ENCODE results near the gene TBC1D3G. TPM values are rescaled to one million over a fixed set of nuclear protein-coding genes. Genes with fewer than 3 reads are reported as not detected.
"Not testable (repeated sequence)": the region's sequence is repeated elsewhere in the genome, so short reads cannot be mapped to it uniquely, and the experiment has no call there.

Gene TBC1D3G
- total RNA-seq, result not detected
- polyA plus RNA-seq, result not detected

DNA sequence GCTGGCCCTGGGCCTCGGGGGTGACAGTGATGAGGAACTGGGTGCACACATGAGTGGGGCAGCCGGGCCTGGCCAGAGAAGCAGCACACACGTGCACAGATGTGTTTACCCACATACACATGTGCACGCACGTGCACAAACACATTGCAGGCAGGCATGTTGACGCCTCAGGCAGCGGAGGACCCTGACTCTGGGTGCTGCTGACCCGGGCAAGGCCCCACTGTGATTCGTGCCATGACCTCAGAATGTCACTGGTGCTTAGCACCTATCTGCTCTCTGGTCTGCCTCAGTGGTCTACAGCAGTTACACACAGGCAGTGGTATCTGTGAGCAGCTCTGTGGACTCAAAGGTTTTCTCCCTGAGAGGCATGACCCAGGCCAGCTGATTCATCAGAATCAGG is at the start of gene TBC1D3G:
TSS of gene TBC1D3G (plus strand) at position 301 of the 400 bp plus-strand sequence. CDS start 1,528 bp downstream, outside the sequence.
- H3K4me1 ChIP-seq (ENCODE audit: insufficient read depth, low read length); H3K27ac Mint-ChIP-seq; H3K27ac ChIP-seq (ENCODE audit: low read depth, low read length); DNase-seq; POLR2A ChIA-PET; H3K9me3 ChIP-seq (ENCODE audit: low read length); H3K36me3 ChIP-seq (ENCODE audit: insufficient read depth, low read length); H3K9me3 Mint-ChIP-seq; H3K4me1 Mint-ChIP-seq; H3K27me3 ChIP-seq (ENCODE audit: insufficient read depth, low read length, poor library complexity, severe bottlenecking); H3K36me3 Mint-ChIP-seq; CTCF ChIA-PET; H3K4me3 ChIP-seq (ENCODE audit: low read length); H3K27me3 Mint-ChIP-seq; H3K4me3 Mint-ChIP-seq: not testable (repeated sequence)

GRCh38 chr17:36283256-36283655 is 40.4 kb upstream of the TBC1D3G start:
- H3K4me1 Mint-ChIP-seq; H3K9me3 Mint-ChIP-seq; H3K4me1 ChIP-seq (ENCODE audit: insufficient read depth, low read length); H3K27me3 ChIP-seq (ENCODE audit: insufficient read depth, low read length, poor library complexity, severe bottlenecking); H3K36me3 ChIP-seq (ENCODE audit: insufficient read depth, low read length); H3K27ac ChIP-seq (ENCODE audit: low read depth, low read length); H3K36me3 Mint-ChIP-seq; H3K27ac Mint-ChIP-seq; H3K4me3 Mint-ChIP-seq; CTCF ChIA-PET; POLR2A ChIA-PET; DNase-seq; H3K9me3 ChIP-seq (ENCODE audit: low read length); H3K4me3 ChIP-seq (ENCODE audit: low read length); H3K27me3 Mint-ChIP-seq: not testable (repeated sequence)

DNA sequence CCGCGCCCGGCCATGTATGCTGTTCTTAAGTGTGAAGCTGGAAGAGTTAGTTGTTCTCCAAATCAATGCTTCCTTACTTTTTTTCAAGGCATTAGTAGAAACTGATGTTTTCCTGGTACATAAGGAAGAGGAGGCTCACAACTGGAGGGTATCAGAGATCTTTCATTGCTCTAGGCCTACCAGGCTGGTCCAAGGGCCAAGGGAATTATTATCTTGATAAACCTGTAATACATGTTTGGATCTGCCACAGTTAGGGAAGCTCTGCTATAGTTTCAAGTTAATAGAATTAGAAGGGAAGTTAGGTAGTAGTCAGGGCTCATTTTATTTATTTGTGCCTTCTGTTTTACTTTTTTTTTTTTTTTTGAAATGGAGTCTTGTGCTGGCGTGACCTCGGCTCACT is 39.5 kb upstream of the TBC1D3G start:
- H3K4me1 ChIP-seq (ENCODE audit: insufficient read depth, low read length); H3K27ac Mint-ChIP-seq; H3K36me3 Mint-ChIP-seq; H3K27me3 Mint-ChIP-seq; H3K36me3 ChIP-seq (ENCODE audit: insufficient read depth, low read length); H3K9me3 ChIP-seq (ENCODE audit: low read length); H3K4me3 ChIP-seq (ENCODE audit: low read length); H3K27ac ChIP-seq (ENCODE audit: low read depth, low read length); POLR2A ChIA-PET; H3K4me1 Mint-ChIP-seq; H3K27me3 ChIP-seq (ENCODE audit: insufficient read depth, low read length, poor library complexity, severe bottlenecking); DNase-seq; CTCF ChIA-PET; H3K9me3 Mint-ChIP-seq; H3K4me3 Mint-ChIP-seq: not testable (repeated sequence)

GRCh38 chr17:36289965-36290612 is 33.6 kb upstream of the TBC1D3G start:
- H3K27me3 ChIP-seq (ENCODE audit: insufficient read depth, low read length, poor library complexity, severe bottlenecking); POLR2A ChIA-PET; H3K36me3 Mint-ChIP-seq; H3K27me3 Mint-ChIP-seq; H3K4me3 Mint-ChIP-seq; H3K4me1 Mint-ChIP-seq; H3K4me1 ChIP-seq (ENCODE audit: insufficient read depth, low read length); H3K9me3 Mint-ChIP-seq; H3K27ac ChIP-seq (ENCODE audit: low read depth, low read length); H3K4me3 ChIP-seq (ENCODE audit: low read length); CTCF ChIA-PET; H3K27ac Mint-ChIP-seq; H3K9me3 ChIP-seq (ENCODE audit: low read length); DNase-seq; H3K36me3 ChIP-seq (ENCODE audit: insufficient read depth, low read length): not testable (repeated sequence)

- H3K9me3 Mint-ChIP-seq, H3K27ac Mint-ChIP-seq: not testable (repeated sequence)
These were observed 28.5 kb upstream of the TBC1D3G start for GRCh38 chr17:36295161-36295560.

DNA sequence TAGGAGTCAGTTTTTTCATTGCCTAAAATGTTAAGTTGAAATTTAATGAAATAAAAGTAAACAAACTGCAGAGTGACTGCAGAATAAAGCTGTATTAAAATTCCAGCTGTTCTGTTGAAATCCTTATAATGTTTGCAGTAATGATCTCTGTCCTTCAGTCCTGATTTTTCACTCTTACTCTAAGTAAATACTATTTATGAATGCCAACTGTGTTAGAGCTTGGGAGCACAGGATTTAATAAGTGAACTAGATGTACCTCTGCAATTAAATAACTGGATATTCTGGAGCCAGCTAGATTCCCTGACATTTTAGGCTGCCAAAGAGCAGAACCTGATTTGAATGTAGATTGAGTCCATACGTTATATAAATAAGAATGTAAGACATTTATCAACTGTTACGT is 7.9 kb upstream of the TBC1D3G start:
- H3K27me3 Mint-ChIP-seq; H3K4me3 ChIP-seq (ENCODE audit: low read length); H3K4me3 Mint-ChIP-seq; H3K4me1 Mint-ChIP-seq; H3K27ac Mint-ChIP-seq; H3K27ac ChIP-seq (ENCODE audit: low read depth, low read length); H3K36me3 ChIP-seq (ENCODE audit: insufficient read depth, low read length); CTCF ChIA-PET; H3K4me1 ChIP-seq (ENCODE audit: insufficient read depth, low read length); H3K9me3 Mint-ChIP-seq; H3K9me3 ChIP-seq (ENCODE audit: low read length); H3K36me3 Mint-ChIP-seq; POLR2A ChIA-PET; DNase-seq; H3K27me3 ChIP-seq (ENCODE audit: insufficient read depth, low read length, poor library complexity, severe bottlenecking): not testable (repeated sequence)

More at GRCh38 chr17:36295161-36295560, 28.5 kb upstream of the TBC1D3G start:
- H3K27me3 Mint-ChIP-seq; H3K4me1 Mint-ChIP-seq; H3K27me3 ChIP-seq (ENCODE audit: insufficient read depth, low read length, poor library complexity, severe bottlenecking); H3K4me3 Mint-ChIP-seq; H3K36me3 ChIP-seq (ENCODE audit: insufficient read depth, low read length); H3K9me3 ChIP-seq (ENCODE audit: low read length); DNase-seq; H3K4me3 ChIP-seq (ENCODE audit: low read length); H3K4me1 ChIP-seq (ENCODE audit: insufficient read depth, low read length); H3K36me3 Mint-ChIP-seq; H3K27ac ChIP-seq (ENCODE audit: low read depth, low read length); CTCF ChIA-PET; POLR2A ChIA-PET: not testable (repeated sequence)

- H3K4me1 ChIP-seq (ENCODE audit: insufficient read depth, low read length); H3K27ac Mint-ChIP-seq; POLR2A ChIA-PET; H3K9me3 ChIP-seq (ENCODE audit: low read length); H3K36me3 Mint-ChIP-seq; H3K27me3 Mint-ChIP-seq; H3K27me3 ChIP-seq (ENCODE audit: insufficient read depth, low read length, poor library complexity, severe bottlenecking); H3K27ac ChIP-seq (ENCODE audit: low read depth, low read length); H3K36me3 ChIP-seq (ENCODE audit: insufficient read depth, low read length); CTCF ChIA-PET; H3K4me3 ChIP-seq (ENCODE audit: low read length); DNase-seq; H3K4me3 Mint-ChIP-seq; H3K9me3 Mint-ChIP-seq; H3K4me1 Mint-ChIP-seq: not testable (repeated sequence)
These were observed 38.8 kb downstream of the TBC1D3G start for GRCh38 chr17:36362496-36362895.

- H3K4me1 Mint-ChIP-seq; POLR2A ChIA-PET; H3K4me3 Mint-ChIP-seq; H3K36me3 Mint-ChIP-seq; H3K9me3 ChIP-seq (ENCODE audit: low read length); H3K4me3 ChIP-seq (ENCODE audit: low read length); H3K4me1 ChIP-seq (ENCODE audit: insufficient read depth, low read length); H3K27me3 ChIP-seq (ENCODE audit: insufficient read depth, low read length, poor library complexity, severe bottlenecking); H3K9me3 Mint-ChIP-seq; DNase-seq; H3K36me3 ChIP-seq (ENCODE audit: insufficient read depth, low read length); H3K27ac ChIP-seq (ENCODE audit: low read depth, low read length); H3K27me3 Mint-ChIP-seq; H3K27ac Mint-ChIP-seq; CTCF ChIA-PET: not testable (repeated sequence)
These were observed 52.3 kb downstream of the TBC1D3G start for GRCh38 chr17:36375938-36376337.

Data from CD8-positive, alpha-beta memory T cell (primary cell).